T-helper 9 cell (primary cell): ENCODE measurements around the gene OTUB2.

ENCODE experiments used
- DNase-seq: peaks from one replicate; pipeline ENCODE4 v3.0.0-alpha.2; 2020
- total RNA-seq, 2 donors: gene quantifications; one replicate each; lab custom pipeline; 2026; lab: John Stamatoyannopoulos, UW

Gene OTUB2
- 0.48 to 2.8 reads per million in 2 donors for total RNA-seq

DNA sequence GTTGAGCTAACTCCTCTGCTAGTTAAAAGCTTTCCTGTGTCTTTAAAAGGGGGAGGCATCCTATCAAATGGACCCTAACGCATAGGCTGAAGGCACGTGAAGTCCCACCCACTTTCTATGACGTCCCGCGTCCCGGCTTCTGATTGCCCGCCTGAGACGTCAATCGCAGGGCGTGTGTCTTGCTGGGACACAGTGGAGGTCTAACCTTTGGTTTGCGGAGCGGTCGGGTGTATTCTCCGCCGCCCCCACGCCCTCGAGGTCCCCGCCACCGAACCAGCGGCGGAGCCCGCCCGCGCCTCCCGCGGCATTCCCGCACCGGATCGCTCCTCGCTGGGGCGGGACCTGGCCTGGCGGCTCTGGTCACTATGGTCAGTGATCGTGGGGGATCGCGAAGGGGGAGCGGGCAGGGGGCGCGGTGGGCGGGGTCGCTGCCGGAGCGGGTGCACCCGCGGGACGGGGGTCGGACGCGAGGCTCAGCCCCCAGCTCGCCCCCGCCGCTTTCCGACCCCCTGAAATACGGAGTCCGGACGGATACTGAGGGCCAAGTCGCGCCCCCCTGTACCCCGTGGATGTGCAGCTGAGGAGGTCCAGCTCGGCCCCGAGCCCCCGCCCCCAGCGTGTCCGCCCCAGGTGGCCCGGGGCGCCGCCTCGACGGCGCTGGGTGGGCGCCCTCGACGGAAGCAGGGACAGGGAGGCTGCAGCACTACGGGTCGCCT lies at the start of gene OTUB2:
Gene OTUB2 (plus strand): TSS at position 168 of the 716 bp plus-strand sequence. CDS start 198 bp downstream, at position 366.
- peak; percentile 92 for DNase-seq

DNA sequence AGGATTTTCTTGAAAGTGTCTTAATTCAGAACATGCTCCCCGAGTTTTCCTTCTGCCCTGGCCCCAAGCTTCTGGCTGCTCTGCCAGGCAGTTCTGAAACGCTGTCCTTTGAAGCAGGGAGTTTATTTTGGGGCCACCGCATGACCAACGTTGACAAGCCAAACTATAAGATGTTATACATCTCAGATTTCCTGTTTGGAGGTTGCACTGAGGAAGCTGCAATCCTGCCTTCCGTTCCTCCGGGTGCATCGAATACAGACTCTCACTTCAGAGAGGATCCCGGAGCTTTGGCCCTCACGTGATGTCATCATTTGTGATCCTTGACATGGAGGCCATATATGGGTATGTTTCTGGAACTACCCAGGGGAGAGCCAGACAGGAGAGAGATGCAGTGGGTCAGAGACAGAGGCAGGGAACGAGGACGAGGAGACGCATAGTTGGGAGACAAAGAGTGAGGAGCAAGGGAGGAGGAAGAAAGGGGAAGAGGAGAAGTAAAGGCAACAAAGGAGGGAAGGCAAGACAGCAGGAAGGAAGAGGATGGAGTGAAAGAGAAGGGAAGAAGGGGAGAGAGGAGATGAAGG lies 49.6 kb upstream of the OTUB2 start, which contains the start of gene ASB2:
Gene ASB2 (minus strand): TSS at position 94 of the 581 bp plus-strand sequence. CDS start 12,031 bp downstream, outside the sequence.
- DNase-seq: no peak

DNA sequence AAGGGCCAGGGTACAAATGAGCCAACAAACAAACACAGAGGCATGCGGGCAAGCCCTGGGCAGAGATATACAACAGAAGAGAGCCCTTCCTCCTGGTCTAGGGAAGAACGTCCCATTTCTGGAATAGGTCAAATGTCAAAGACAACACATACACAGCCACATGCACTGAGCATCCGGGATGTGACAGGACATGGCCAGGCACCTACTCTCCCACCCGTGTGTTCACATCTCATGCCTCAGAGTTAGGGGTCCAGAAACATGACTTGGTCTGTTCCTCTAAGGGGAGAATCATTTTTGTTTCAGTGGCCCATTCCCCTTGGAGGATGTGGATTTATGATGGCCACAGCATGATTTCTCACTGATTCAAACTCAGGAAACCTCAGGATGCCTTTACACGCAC lies 49.0 kb upstream of the OTUB2 start:
- DNase-seq: no peak

DNA sequence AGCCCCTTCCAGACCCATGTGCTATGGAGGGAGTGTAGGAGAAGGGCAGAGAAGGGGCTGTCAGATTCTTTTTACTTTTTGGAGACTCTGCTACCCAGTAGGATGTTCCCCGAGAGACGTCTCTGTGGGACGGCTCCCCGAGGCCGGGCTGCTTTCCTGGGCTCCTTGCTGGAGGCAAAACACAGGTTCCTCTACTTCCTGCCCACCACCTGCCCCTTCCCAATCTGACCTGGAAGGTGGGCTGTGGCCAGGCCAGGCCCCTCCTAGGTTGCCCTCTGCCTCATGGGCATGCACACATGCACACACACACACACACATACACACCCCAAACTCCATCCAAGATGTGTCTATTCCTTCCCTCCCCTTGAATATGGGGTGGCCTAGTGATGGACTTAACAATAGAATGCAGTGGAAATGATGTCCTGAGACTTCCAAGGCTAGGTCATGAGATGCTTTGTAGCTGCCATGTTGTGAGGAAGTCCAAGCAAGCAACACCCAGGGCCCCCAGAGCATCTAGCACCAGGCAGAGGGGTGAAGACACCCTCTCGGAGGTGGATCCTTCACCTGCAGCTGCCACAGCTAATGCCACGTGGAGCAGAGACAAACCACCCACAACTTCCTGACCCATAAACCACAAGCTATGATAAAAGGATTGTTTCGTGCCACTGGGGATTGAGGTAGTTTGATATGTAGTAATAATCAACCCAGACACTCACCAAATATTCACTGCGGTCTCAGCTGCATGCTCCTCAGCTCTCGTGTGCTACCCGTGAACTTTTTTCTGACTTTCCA lies 48.2 kb upstream of the OTUB2 start:
- peak; percentile 43 for DNase-seq

DNA sequence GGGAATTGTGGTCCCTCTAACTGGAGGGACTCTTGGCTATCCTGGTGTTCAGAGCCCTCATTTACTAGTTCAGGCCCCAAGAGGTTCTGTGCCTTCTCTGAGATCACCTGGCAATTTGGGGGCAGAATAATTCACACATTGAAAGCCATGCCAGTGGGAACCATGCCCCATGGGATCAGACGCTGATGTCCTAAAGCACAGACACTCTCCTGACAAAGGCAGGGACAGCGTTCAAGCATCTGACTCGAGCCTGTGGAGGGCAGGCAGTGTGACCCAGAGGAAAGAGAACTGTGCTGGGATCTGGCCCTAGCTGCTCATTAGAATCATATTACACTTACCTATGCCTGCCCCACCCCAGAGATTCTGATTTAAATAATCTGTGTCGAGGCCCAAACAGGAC lies 47.4 kb upstream of the OTUB2 start:
- DNase-seq: no peak

DNA sequence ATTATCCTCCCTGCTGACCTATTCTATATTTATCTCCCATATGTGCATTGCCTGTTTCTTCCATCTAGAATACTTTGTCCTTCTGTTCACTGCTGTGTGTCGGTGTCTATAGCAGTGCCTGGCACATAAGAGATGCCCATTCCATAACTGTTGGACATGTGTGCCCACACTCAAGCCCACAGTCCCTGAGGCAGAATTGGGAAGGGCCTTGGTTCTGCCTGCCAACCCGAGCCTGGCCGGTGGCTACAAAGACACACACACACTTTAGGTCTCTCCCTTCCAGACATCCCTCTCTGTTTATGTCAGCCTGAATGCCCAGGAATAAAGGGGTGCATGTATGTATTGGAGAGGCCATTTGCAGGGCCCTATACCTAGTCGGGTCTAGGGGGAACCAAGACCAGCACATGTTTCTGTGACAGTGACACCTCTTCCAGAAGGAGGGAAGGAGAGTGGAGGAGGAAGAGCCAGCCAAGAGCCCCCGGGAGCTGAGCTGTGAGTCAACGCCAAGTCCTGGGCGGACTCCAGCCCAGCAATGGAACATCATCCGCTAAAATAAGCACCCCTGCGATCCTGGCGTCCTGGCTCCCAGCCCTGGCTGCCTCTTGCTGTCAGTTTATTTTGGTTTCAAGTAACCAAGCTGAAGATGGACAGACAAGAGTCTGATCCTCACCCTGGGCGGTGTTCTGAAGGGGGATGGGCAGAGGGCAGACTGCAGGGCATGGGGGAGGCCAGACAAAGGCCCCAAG lies 45.5 kb upstream of the OTUB2 start:
- no peak for DNase-seq

DNA sequence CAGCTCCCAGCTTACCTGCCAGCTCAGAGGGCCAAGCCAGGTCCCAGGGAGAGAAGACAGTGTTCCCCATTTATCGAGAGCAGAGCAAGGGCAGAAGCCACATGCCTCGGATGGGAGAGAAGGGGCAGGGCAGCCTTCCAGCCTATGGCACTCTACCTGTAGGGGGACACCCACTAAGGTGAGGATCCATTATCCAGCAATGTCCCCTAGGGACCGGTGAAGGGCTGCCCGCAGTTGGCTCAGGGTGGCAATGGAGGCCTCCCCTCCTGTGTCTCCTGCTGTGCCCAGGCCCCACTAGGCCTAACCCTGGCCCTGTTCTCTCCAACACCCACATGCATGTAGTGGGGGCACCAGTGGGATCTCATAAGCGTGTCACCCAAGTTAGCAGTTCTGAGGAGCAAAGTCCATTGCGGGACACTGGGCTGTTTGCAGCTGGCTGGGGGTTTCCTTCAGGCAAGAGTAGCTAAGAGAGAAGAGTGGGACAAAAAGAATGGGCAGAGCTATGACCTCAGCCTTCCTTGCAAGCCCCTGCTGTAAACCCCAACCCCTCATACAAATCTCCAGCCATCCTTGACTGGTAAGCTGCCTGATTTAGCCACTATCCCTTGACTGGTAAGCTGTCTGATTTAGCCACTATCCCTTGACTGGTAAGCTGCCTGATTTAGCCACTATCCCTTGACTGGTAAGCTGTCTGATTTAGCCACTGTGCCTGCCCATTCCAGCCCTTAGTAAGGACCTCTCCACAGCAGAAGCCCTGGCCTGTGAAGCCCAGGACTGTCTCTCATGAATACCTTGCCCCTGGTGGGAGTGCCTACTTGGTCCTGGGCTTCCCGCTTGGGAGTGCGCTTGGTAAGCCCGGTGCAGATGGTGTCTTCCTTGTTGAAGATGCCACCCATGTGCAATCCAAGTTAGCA lies 44.6 kb upstream of the OTUB2 start:
- DNase-seq: no peak

DNA sequence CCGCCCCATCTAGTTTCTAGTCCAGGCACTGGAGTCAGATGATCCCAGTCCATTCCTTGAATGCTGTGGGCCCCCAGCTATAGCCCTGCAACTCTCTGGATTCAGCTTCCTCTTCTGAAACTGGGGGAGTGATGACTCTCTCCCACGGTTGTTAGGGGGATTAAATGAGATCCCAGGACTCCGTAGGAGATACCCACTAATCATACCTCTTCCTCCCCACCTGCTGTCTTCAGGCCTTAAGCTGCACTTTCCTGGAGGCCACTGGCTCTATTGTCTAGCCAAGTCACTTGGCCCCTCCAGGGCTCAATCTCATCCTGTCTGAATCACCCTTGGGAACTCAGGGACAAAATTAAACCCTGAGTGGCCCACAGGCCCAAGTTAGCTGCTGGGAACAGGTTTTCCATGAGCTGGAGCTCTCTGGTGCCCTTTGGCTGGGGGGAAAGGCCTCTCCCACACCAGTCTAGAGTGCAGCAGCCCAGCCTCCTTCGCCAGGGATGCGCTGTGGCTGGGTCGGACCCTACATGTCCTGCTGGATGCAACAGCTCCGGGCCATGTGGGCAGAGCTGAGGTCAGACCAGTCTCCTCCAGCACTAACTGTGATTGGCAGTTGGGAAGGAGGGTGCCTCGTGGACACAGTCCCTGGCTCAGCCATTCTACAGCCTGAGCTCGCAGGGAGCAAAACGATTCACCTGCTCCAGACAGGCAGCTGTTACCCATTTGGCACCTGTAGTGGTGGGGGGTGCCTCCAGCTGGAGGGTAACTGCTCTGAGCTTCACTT lies 43.7 kb upstream of the OTUB2 start:
- no peak for DNase-seq

DNA sequence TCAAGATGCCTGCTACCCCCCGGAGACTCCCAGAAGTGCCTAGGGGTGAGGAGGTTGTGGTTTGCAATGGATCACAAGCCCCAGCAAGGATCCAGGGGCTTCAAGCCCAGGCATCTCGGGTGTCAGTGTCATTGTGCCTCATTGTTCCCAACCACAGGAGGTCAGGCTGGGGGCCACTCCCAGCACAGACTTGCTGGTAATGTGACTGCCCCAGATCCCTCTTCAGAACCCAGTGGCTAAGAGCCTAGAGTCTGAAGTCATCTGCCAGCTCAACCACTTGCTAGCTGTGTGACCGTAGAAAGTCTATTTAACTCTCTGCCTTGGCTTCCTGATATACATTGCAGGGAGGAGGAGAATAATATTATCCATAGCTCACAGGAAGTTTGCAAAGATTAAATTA lies 42.1 kb upstream of the OTUB2 start:
- no peak for DNase-seq

DNA sequence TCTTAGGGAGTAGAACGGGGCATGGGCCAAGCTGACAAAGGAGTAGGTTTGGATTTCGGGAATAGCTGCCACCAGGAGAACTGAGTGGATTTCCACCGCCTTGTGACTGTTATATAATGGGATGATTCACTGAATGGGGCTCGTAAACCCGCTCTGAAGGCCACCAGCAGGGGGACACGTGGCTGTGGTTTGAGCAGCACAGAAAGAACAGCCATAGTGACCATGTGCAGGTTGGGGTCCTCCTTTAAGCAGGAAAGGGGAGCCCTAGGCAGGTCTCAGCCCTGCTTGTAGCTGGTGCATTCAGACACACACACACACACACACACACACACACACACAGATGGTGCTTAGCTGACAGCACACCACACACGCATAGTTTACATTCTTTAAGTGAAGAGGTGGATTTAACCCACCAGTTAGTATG lies 41.1 kb upstream of the OTUB2 start:
- DNase-seq: no peak

DNA sequence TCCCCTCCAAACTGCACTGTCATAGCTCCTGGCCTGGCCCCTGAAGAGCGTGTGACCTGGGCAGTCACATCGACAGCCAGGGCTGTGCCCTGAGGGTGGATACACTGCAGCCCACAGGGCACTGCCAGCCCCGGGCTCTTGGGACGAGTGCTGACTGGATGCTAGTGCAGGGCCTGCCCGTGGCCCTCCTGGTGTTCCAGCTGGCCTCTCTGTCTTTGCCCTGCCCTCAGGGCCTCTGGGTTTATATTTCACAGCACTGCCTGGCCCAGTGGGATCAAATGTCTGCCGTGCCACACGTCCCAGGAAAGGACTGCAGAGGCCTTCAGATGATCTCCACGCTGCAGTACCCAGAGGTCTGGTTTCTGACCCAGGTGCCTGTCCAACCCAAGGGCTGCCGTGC lies 39.2 kb upstream of the OTUB2 start:
- no peak for DNase-seq

DNA sequence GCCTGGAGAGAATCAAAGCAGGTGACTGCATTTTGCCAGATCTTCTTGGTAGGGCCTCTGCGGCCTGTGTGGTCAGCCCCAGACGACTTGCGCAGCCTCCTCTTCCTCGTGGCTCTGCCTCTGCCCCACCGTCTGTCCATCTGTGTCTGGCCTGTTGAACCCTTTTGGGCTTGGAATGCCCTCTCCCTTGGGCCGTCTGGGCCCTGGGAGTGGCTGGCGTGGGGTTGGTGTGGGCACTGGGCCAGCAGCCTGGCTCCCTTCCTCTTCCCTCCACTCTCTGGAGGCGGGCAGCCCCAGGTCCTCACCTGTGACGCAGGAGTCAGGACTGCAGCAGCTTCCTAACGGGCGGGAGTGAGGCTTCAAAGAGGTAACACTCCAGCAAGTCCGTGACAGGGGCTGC lies 38.8 kb upstream of the OTUB2 start:
- no peak for DNase-seq

DNA sequence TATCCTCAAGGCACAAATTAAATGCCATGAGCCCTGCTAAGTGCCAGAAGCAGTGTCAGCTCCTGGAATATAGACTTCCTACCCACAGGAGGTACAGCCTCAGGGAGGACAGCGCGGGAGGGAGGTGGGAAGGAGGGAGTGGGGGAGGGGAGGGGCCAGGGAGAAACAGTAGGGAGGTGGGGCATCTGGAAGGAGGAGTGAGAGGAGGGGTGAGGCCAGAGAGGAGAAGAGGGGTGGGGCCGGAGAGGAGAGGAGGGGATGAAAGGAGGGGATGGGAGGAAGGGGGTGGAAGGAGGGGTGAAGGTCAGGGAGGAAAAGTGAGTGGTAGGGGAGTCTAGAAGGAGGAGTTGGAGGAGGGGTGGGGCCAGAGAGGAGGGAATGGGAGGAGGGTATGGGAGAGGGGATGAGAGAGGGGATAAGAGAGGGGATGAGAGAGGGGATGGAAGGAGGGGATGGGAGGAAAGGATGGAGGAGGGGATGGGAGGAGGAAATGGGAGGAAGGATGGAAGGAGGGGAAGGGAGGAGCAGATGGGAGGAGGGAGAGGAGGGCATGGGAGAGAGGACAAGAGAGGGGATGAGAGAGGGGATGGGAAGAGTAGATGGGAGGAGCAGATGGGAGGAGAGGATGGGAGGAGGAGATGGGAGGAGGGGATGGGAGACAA lies 38.2 kb upstream of the OTUB2 start:
- no peak for DNase-seq

DNA sequence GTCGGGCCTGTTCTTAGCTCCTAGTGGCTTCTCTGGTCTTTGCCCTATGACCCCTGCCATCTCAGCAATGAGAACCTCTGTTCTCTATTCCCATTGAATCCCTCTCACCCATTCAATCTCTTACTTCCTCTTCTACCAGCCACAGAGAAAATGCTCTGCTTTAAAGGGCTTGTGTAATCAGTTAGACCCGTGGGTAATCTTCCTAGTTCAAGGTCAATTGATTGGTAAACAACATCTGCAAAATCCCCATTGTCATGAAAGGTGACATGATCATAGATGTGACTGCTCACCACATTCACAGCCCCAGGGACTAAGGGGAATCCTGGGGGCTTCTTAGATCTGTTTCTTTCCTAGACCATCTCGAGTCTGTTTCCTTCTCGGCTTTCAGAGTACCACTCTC lies 36.2 kb upstream of the OTUB2 start:
- DNase-seq: no peak

DNA sequence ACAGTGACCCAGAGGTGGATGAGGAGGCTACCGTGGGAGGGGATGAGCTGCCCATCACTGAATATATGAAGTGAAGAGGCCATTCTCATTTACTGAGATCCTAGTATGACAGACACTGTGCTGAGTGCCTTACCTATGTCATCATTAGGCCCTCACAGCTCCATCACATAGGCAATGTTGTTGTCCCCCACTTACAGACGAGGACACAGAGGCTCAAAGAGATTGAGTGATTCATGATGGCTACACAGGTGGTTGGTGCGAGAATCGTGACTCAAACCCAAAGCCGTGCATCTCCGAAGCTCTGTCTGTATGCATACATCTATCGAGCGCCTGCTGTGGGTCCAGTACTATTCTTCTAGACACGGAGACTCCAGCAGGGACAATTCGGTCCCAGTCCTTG lies 34.9 kb upstream of the OTUB2 start:
- no peak for DNase-seq

DNA sequence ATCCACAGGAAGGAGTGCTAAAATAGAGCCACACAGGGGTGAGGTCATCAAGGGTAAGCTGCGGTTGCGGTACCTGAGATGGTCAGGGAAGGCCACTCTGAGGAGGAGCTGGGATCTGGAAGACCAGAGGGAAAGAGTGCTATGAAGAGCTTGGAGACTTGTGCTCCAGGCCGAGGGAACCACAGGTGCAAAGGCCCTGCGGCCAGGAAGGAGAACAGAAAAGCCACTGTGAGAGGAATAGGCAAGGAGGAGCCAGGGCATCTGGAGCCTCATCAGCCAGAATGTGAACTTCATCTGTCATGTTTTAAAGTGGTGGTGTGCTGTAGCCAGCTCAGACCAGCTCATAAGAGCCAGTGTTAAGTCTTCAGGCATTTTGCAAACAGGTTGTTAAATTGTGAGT lies 34.5 kb upstream of the OTUB2 start:
- DNase-seq: no peak

DNA sequence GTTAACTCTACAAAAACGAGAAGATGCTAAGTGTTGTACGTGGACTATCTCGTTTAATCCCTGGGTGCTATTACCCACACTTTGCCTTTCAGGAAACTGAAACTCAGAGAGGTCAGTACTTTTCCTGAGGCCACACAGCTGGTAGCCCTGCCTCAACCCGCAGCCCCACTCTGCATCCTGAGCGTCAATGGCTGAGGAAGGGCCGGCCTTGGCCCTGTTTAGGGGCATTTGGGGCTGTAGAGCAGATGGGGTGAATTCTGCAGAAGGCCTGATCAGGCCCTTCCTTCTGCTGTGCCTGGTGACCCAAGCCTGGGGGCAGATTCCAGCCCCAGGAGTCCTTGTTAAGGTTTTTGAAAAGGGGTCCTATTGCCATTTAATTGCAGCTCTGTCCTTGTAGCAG lies 32.8 kb upstream of the OTUB2 start:
- DNase-seq: no peak

DNA sequence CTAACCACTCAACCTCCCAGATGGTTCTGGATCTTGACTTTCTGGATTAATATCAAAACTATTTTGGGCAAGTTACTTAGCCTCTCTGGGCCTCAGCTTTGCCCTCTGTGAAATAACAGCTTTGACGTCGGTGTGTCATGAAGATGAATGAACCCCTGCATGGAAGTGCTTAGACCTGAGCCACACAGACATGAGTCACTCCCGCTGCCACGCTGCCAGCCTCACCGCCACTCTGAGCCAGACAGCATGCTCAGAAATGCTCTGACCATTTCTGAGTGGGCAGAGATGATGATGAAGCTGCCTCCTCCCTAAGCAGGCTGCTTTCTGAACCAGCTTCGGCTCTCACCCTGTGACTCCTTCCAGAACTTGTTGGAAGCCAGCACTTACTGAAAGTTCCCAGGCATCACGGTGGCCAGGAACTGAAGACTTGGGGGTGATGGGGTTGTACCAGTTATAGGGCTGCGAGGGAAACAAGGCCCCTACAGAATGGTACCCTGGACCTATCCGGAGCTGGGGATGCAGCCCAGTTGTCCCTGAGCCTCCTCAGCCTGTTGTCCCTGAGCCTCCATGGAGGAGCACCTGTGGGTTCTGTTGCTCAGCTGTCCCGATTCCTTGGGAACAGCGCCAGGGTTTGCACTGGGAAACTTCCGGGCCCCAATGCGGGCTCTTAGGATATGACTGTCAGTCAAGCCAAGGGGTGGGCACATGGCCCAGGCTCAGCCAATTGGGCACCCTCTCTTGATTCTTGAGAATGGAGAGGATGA lies 31.0 kb upstream of the OTUB2 start:
- no peak for DNase-seq

DNA sequence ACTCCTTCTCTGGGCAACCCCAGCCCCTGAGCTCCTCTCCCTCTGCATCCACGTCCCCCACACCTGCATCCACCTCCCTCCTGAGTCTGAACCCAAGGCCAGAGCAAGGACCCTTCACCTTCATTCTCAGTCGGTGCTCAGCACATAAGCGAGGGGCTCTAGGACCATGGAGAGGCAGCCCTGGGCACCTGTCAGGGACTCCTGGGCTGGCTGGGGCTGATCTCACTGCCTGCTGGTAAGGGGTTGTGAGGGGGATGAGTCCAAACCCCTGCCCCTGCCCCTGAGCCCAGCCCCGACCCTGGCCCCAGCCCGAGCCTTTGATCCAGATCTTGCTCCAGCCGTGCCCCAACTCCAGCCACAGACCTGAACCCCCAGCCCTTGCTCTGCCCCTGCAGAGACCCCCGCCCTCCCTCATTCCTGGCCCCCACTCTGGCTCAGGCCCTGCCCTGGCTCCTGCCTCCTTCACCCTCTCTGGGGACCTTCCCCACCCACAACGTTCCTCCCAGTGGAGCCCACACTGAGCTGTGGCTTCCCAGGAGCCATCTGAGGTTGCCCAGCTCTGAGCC lies 29.9 kb upstream of the OTUB2 start:
- DNase-seq: no peak
